Measurements from ENCODE around the gene RAB11FIP5.
A peak's percentile ranks its signal among the peaks of the same experiment; 100 is the strongest.
"Not testable (repeated sequence)": the region's sequence is repeated elsewhere in the genome, so short reads cannot be mapped to it uniquely, and the experiment has no call there.

RAB11FIP5 gene

DNA sequence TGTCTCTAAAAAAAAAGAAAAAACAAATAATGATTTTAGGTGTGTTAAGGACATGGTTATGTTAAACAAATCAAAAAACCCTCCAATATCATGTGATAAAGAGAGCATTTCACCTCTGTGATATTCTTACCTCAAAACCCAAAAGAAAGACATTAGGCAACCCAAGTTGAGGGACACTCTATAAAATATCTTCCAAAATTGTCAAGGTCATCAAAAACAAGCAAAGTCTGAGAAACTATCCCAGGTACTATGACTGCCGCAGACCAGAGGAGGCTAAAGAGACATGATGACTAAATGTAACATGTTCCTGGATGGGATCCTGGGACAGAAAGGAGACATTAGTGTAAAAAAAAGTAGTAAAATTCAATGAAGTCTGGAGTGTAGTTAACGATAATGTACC, 45.7 kb downstream of the RAB11FIP5 start:
- no peak for DNase-seq

DNA sequence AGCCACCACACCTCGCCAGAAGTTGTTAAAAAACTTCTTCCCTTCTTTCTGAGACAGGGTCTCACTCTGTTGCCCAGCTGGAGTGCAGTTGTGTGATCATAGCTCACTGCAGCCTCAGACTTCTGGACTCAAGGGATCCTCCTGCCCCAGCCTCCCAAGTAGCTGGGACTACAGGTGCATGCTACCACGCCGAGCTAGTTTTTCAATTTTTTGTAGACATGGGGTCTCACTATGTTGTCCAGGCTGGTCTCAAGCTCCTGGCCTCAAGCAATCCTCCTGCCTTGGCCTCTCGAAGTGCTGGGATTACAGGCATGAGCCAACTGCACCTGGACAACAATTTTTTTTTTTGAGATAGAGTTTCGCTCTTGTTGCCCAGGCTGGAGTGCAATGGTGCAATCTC, 47.7 kb downstream of the RAB11FIP5 start:
- DNase-seq: not testable (repeated sequence)

DNA sequence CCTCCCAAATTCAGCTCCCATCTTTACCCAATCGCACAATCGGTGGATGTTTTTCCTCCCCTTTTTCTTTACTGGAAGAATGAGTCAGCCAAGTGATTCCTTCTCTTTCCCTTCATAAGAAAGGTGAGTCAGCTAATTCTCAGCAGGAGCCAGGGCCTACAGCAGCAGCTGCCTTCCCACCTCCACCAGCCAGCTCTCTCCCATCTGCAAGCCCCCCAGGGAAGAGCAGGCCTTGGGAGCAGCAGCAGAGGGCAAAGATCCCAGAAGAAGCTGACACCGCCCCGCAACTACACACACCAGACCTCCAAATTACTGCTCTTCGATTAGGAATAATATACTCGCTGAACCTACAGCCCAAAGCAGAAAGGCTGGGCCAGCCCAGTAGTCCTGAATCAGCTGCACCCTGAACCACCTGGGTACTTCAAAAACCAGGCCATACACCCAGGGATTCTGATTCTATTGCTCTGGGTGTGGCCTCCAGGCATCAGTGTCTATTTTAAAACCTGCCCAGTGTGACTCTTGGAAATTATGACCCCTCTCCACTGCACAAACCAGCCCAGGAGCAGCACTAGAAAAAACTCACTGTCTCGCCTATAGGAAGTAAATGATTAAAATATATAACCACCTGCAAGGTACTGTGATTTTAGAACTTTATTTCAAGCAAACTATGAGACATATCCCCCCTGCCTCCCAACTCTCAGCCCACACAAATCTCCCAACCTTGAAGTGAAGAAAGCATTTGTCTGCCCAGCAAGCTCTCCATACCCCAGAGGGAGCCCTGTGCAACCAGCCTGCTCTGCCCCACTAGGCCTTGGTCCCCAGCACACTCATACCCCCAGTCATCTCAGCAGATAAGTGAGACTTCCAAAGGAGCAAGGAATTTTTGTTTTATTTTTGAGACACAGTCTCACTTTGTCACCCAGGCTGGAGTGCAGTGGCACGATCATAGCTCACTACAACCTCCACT, 48.6 kb downstream of the RAB11FIP5 start:
- DNase-seq: peak; percentile 88

DNA sequence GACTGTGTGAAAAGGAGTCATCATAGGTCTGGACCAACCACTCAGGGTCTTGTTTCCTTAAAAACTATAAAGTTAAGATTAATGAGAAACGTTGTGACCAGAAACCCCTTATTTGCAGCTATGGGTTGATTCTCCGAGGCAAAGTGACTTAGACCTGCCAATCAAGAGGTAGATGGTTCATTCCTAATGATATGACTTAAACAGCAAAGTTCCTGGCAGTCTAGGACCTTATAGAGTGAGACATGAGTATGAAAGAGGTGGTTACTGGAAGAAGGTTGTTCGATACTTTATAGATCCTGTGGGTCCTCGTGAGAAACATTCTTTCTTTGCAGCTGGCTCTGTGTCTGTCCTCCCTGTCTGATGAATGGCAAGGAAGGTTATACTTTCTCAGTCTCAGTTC, 49.3 kb downstream of the RAB11FIP5 start:
- no peak for DNase-seq

DNA sequence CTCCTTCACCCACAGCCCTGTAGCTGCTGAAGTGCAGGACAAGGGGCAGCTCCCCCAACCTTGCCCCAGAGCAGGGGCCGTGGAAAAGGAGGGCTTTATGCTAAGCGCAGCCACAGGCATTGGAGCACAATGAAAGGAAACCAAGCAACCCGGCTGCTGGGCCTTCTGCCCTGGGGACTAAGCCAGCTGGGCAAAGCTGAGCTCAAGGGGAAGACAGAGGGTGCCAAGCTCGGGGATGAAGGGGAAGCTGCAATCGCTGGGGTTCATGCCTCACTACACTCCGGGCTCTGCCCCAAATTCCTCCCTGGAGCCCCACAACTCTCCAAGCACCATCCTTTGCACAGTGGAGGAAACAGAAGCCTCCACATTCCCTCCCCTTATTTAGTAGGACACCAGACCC, 53.6 kb downstream of the RAB11FIP5 start:
- no peak for DNase-seq

DNA sequence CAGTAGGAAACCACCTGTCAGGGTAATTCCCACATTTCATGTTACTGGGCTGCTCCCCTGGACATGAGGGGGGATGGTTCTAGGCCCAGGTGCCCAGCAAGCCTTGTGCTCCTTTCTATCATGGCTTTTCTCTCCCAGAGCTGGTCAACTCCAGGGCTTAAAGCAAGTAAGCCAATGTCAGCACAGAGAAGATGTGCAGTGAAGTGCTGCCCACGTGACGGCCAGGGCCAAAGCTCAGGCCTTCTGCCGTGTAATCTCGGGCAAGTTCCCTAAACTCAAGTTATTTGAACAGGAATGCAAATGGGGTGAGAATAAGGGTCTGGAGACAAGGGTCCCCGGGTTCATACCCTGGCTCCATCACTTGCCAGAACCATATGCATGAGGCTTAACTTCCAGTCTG, 57.8 kb downstream of the RAB11FIP5 start:
- DNase-seq: no peak

DNA sequence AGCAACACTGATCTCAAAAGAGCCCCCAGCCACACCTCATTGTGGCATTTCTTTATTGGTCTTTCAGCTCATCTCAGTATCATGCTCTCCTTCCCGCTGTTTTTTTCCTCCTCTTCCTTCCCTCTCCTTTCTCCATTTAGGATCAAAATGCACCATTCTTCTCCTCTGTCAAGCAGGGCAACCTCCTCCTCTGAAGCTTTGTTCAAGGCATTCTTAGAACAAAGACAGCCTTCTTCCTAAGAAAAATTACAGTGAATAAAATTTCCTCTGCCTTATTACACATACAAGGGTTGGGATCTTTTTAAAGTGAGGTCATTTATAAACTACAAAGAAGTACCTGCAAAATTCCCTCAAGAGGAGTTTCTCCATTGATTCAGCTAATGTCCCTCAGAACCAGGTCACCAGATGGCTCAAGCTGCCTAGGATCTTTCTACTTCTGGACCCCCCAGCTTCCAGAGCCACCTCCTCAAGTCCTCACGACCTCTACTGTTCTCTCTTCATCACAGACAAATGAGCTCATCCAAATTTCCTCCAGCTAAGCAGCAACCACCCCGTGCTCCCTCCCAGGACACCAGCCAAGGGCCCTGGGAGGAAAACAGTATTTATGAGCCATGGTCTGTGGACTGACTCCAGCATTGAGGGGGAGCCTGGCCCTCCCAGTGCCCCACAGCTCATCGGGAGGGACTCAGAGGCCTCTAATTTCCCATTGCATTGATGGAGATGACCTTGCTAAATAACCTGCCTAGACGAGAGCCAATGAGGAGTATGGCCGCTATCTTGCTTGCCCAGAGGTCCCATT, 59.2 kb downstream of the RAB11FIP5 start:
- peak; percentile 13 for DNase-seq

DNA sequence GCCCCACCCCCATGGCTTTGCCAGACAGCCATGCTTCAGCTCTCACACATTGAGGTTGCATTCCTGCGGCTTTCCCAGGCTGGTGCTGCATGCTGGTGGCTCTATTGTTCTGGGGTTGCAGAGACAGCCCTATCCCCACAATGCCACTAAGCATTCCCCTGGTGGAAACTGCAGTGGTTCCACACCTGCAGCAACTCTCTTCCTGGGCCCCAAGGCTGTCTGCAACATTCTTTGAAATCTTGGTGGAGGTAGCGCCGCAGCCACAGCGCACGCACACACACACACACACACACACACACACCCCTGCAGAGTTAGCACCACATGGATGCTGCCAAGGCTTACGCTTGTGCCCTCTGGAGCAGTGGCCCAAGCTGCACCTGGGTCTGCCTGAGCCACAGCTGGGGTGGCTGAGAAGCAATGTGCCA, 62.6 kb downstream of the RAB11FIP5 start:
- DNase-seq: peak; percentile 34

DNA sequence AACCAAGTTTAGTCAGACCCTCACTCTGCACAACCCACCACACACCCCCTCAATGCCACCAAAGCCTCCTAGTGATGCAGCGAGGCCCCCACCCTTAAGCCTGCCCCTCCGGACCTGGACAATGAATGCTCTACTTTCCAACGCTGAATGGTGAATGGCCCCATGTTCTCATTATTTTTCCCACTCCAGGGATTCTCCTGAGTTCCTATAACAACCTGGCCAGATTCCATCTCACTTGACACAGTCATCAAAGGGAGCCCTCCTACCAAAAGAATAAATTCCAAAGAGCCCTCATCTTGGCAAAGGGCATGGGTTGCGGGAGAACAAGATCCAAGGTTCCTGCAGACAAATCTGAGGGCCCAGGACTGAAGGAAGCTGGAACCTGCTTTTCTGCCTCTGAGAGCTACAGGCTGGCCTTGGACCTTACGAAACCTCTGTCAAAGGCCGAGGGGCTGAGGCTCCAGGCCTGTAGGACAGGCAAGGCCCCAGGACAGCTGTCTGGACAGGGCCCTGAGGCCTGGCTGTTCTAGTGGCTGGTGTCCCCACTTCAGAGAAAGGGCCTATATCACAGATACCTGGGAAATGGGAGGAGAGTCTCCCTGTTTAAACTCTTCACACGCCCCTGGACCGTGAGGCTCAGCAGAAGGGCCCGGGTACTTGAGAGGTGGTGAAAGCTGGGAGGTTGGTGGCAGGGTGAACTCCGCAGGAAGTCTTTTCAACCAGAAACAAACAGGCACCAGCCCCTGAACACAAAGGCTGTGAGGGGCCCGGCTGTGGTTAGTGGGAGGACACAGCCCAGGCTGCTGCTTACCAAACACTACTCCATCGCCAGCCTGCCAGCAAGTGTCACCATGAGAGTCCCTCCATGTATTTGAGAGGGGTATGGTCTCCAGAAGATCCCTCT, 68.6 kb downstream of the RAB11FIP5 start:
- DNase-seq: no peak

DNA sequence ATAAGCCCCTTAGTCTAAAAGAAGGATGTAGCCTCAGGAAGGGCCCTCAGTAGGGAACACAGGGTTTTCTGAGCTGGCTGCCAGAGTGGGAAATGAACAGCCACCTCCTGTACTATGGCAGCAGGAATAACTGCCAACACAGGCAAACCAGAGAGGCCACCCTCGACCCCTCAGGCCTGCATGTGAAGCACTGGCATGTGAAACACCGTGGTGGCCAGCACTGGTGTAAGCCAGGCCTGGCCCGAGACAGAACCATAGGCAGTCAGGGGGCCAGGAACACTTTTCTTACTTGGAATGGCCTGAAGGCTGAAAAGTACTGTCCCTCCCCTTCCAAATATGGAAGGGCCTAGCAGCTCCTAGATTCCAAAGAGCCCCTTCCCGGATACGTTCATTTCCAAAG, 69.5 kb downstream of the RAB11FIP5 start:
- DNase-seq: no peak

DNA sequence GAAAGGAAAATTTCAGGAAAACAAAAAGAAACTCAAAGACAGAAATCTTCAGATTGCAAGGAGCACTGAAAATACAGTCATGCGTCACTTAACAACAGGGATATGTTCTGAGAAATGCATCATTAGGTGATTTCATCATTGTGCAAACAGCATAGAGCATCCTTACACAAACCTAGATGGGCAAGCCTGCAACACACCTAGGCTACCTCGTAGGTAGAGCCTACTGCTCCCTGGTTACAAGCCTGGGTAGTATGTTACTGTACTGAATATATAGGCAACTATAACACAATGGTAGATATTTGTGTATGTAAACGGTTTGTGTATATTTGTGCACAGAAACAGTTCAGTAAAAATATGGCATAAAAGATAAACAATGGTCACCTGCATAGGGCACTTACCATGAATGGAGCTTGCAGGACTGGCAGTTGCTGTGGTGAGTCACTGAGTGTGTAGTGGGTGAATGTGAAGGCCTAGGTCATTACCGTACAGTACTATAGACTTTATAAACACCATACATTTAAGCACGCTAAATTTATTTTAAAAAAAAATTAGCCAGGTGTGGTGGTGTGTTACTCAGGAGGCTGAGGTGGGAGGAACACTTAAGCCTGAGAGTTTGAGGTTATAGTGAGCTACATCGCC, 74.7 kb downstream of the RAB11FIP5 start:
- DNase-seq: no peak

DNA sequence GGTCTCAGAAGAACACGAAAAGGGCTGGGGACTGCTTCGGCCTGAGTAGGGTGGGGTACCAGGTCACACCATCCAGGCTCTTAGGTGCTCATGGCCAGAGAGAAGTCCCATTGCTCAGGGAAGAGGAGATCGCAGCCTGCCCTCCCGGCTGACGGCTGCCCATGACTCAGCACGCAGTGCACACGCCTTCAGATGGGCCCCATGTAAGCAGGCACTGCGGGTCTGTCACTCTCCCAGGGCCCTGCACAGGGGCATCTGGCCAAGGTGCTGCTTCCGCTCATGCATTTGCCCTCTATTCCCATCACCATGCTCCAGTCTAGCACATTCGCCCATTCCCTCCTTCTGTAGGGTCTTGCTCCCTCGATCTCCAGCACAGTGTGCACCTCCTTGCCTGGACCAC, 76.0 kb downstream of the RAB11FIP5 start:
- DNase-seq: no peak

DNA sequence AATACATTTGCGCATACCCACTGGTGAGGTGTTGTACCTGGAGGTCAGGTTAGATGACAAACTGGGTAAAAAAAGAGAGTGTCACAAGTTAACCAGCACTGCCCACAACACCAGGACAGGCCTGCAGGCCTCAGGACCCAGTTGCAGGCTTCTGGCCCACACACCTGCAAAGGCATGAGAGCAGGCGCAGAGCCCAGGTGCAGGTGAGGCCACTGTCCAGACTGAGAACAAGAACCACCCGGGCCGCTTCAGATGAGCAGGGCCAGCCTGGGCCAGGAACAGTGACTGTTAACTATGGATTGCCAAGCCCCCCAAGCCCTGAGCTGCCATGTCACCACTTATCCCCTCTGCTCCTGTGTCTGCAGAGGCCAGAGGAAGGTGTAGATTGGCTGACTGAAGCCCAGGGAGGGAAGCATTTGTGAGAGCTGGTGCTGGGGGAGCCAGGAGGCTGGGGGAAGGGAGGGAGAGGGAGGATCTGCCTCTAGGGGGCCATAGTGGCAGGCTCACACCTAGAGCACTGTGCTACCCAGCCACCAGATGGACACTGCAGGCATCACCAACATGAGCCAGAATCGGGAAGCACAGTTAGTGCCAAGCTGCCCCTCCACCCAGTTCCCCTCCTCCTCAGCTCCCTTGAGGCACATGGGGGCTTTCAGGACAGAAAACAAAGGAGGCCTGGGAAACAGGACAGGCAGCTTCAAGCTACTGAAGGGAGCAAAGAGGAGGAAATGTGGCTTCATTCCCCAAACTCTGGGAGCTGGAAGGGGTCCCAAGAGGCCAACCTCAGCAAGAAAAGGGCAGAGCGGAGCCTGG, 76.6 kb downstream of the RAB11FIP5 start:
- DNase-seq: no peak

DNA sequence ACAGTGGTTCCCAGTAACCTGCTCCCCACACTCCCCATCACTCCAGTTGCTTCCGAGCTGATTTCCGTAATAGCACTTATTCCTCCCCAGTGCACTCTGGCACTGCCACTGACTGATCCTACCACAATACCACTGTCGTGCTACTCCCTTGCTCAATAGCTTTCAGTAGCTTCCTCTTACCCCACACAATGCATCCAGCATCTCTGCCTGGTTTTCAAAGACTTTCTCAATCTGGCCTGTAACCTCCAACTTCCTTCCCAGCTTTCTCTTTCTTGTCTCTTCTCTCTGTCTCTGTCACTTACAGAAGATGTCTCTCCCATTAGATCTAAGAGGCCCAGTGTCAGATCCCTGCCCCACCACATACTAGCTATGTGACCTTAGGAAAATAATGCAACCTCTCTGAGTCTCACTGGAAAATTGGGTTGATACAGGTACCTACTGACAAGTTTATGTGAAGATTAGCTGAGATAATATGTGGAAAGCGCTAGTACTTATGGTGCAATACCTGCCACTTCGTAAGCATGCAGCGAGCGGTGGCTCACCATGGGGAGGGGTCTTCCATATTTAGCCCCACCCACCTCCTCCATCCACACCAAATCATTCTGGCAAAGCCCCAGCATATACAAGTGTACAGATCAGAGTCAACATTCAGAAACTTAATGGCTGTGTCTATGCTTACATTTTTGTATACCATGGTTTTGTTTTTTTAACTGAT, 77.9 kb downstream of the RAB11FIP5 start:
- DNase-seq: no peak

DNA sequence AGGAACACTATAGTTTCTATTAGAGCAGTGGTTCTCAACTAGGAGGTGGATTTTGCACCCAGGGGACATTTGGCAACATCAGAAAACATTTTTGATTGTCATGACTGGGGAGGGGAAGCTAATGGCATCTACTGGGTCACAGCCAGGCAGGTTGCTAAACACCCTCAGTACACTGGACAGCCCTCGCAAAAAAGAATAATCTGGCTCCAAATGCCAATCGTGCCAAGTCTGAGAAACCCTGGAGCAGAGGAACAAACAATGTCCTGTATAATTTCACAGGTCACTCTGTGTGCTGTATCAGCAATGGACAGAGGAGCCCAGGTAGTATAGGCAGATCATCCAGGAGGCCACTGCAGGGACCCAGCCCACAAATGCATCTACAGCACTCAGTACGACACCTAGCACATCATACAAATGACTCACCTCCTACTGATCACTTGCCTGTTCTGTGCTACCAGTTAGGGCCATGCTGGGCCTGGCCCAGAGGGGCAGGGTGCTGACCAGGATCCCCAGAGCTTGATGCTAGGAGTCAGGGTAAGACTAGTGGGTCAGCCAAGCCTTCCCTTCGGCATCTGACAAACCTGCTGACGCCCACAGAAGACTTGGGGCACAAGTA, 78.9 kb downstream of the RAB11FIP5 start:
- no peak for DNase-seq

DNA sequence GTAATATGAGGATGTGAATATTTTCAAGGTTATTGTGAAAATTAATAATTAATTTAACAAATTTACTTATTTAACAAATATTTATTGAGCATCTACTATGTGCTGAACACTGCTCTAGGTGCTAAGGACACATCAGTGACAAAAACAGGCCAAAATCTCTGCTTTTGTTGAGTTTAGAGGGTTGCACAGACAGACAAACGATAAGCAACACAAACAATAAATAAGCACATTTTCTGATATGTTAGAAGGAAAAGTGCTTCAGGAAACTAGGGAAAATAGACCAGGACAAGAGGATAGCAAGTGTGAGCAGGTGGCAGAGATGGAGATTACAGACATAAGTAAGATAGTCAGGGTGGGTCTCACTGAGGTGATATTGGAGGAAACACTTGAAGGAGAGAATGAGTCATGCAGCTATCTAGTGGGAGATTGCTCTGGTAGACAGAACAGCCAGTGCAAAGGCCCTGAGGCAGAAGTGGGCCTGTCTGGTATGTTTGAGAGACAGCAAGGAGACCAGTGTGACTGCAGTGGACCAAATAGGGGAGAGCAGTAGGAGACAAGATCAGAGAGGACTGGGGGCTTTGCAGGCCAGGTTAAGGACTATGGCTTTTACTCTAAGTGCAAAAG, 79.5 kb downstream of the RAB11FIP5 start:
- DNase-seq: no peak

DNA sequence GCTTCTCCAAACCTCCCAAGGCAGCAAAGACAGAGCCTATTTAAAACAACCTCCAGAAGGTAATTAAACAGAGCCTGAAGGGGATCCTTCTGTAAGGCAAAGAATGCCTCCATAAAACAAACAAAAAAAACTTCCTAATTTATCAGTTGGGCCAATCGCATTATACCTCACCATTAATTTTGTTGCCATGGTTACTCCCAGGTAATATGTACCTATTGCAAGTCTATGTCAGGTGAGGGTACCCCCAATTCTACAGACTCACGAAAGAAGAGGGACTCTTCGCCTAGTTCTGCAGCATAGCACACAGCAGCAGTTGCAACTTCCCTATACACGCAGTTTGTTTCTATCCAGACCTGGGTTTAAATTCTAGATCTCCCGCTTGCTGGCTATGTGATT, 80.0 kb downstream of the RAB11FIP5 start:
- DNase-seq: no peak

DNA sequence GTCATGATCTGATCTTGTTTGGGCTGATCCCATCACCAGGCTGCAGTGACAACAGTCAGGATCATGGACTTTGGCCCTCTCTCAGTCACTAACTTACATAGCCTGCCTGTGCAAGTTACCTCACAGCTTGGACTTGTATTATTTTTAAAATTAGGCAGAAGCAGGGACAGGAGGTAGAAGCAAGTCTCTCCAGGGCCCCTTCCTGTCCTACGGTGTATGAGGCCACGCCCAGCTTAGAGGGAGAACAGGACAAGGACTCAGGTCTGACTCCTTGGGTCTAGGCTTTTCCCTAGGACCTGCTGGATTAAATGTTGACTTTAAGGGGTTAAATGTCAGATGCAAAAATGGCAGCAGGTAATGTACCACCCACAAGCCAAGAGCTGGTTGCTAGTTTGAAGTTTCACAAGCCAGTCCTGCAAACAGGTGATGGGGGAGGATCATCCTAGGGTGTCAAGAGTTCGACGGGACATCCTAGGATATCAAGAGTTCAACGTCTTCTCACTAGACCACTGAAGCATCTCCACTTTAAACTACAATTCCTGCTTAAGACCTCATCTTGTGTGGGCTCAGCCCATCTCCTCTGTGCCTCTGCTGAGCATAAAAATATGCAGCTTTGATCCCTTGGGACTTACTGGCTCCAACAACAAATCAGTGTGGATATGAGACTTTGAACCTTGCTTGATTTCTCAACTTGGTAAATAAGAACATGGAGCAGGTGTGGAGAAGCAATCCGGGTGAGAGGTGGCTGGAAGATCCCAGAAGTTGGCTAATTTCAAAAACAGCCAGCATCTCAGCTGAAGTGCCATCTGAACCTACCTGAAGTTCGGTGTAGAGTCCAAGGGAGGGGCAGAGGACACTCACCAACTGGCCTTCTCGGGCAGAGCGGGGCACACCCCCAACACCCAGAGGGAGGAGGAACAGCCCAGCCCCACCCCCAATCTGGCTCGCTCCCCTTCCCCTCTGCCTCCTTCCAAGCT, 80.7 kb downstream of the RAB11FIP5 start:
- no peak for DNase-seq
